ENCODE data around the gene SP2.
A peak's percentile ranks its signal among the peaks of the same experiment; 100 is the strongest.

The SP2 gene

DNA sequence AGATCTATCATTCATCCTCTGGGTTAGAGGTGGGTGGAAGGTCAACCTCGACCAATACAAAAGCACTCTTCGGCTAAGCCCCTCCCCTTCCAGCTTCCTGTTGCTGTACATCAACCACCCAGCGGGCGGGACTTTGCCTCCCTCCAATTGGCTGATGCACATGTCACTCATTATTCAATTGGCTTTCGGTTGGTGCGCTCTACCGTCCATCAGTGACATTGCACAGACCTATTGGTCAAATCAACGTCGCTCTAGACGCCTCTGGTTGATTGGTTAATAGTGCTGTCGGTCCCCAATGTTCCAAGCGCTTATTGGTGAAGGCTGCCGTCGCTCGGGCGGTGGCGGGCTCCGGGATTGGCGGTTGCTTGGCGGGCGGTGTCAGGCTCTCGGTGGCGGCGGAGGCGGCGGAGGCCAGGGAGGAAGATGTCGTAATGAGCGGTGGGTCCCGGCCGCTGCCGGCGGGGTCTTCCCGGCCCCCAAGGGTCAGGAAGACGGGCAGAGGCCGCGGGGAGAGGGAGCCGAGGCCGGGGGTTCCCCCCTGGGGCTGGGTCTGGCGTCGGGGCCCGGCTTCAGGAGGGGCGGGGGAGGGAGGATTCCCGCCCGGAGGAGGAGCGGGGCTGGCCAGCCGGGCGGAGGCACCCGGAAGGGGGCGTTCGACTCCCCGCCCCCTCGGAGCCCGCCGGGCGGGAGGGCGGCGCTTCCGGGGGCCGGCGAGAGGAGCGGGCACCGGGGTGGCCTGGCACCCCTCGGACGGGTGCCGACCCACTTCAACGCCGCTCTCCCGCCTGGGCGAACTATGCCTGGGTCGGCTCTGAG lies at the start of gene SP2:
TSS of gene SP2 (plus strand) at position 381 of the 816 bp plus-strand sequence. CDS start at position 432, 51 bp downstream.
- TF ChIP-seq, protein P1, sequence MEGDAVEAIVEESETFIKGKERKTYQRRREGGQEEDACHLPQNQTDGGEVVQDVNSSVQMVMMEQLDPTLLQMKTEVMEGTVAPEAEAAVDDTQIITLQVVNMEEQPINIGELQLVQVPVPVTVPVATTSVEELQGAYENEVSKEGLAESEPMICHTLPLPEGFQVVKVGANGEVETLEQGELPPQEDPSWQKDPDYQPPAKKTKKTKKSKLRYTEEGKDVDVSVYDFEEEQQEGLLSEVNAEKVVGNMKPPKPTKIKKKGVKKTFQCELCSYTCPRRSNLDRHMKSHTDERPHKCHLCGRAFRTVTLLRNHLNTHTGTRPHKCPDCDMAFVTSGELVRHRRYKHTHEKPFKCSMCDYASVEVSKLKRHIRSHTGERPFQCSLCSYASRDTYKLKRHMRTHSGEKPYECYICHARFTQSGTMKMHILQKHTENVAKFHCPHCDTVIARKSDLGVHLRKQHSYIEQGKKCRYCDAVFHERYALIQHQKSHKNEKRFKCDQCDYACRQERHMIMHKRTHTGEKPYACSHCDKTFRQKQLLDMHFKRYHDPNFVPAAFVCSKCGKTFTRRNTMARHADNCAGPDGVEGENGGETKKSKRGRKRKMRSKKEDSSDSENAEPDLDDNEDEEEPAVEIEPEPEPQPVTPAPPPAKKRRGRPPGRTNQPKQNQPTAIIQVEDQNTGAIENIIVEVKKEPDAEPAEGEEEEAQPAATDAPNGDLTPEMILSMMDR (IDR thresholded peaks at IDR 0.05; ENCODE audit: insufficient read depth, low read depth, low read length, missing control alignments), result no peak
- H3K4me3 ChIP-seq (ENCODE audit: low read length), result peak within 1 kb of the TSS; percentile 89

DNA sequence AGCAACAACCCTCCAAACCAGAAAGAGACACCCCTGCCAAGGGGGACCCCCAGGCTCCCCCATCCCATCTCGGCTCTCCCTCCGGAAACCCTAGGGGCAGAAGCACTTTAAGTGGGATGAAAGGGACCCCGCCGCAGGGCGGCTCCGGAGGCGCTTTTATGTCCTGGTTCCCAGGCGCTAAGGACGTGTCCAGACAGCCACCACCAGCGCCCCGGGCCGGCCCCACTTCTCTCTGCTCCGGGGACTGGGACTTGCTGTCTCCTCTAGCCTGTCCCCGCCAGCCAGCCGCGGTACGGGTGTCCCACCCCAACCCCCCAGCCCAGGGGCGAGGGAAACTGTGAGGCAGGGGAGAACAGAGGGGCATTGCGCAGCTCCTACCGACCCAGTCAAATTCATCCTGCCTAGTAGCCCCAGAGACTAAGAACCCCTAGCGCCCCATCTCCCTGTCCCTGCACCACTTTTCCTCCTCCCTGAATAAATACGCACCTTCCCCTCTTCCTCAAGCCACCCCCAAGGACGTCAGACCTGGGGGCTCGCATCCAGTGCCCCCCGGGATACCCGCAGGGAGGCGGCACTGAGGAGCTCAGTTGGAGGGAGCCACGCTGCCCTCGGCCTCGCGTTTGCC lies 49.2 kb upstream of the SP2 start:
- peak; percentile 40 for DNase-seq (ENCODE audit: low read depth)
- TF ChIP-seq, protein P1 (IDR thresholded peaks at IDR 0.05; ENCODE audit: insufficient read depth, low read depth, low read length, missing control alignments), result no peak
- peak overlapping the region; percentile 31 for H3K4me3 ChIP-seq (ENCODE audit: low read length)

More for the DNA sequence above, at the start of gene SP2:
- peak; percentile 100 for DNase-seq (ENCODE audit: low read depth)

DNA sequence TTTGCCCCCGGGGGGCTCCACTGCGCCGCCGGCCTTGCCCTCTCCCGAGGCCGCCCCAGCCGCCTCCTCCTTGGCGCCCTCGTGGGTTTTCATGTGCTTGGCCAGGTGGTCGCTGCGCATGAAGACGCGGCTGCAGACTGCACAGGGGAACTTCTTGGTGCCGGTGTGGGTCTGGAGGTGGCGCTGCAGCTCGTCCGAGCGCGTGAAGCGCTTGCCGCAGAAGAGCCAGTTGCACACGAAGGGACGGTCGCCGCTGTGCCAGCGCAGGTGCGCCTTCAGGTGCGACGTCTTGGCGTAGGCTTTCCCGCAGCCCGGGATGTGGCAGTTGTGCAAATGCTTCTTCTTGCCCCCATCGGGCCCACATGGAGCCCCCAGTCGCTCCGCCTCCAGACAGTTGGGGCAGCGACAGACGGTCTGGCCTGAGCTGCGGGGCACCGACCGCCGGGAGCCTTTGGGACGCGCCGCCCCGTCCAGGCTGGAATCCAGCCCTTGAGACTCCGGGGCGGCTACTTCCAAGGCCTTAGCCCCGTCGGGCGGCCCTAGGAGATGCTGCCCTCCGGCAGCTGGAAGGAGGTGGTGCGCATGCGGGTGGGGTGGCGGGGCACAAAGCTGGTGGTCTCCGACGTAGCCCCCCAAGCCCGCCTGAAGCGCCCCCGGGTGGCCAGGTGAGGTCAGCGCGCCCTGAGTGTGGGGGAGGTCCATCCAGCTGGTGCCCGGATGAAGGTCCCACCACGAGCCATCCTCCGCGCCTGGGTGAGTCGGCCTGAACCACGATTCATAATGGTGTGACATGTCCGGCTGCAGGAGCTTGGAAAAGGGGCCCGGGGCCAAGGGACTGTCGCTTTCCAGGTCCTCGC lies 48.5 kb upstream of the SP2 start:
- DNase-seq (ENCODE audit: low read depth), result peak; percentile 50
- TF ChIP-seq, protein P1 (IDR thresholded peaks at IDR 0.05; ENCODE audit: insufficient read depth, low read depth, low read length, missing control alignments), result peak; percentile 43
- peak overlapping the region; percentile 31 for H3K4me3 ChIP-seq (ENCODE audit: low read length)

GRCh38 chr17:47848198-47848513 lies 47.9 kb upstream of the SP2 start:
- H3K4me3 ChIP-seq (ENCODE audit: low read length), result no peak overlapping the region
- TF ChIP-seq, protein P1 (IDR thresholded peaks at IDR 0.05; ENCODE audit: insufficient read depth, low read depth, low read length, missing control alignments), result no peak
- no peak for DNase-seq (ENCODE audit: low read depth)

GRCh38 chr17:47850373-47850691 lies 45.7 kb upstream of the SP2 start:
- no peak for DNase-seq (ENCODE audit: low read depth)
- TF ChIP-seq, protein P1 (IDR thresholded peaks at IDR 0.05; ENCODE audit: insufficient read depth, low read depth, low read length, missing control alignments), result no peak
- H3K4me3 ChIP-seq (ENCODE audit: low read length), result peak overlapping the region; percentile 60

DNA sequence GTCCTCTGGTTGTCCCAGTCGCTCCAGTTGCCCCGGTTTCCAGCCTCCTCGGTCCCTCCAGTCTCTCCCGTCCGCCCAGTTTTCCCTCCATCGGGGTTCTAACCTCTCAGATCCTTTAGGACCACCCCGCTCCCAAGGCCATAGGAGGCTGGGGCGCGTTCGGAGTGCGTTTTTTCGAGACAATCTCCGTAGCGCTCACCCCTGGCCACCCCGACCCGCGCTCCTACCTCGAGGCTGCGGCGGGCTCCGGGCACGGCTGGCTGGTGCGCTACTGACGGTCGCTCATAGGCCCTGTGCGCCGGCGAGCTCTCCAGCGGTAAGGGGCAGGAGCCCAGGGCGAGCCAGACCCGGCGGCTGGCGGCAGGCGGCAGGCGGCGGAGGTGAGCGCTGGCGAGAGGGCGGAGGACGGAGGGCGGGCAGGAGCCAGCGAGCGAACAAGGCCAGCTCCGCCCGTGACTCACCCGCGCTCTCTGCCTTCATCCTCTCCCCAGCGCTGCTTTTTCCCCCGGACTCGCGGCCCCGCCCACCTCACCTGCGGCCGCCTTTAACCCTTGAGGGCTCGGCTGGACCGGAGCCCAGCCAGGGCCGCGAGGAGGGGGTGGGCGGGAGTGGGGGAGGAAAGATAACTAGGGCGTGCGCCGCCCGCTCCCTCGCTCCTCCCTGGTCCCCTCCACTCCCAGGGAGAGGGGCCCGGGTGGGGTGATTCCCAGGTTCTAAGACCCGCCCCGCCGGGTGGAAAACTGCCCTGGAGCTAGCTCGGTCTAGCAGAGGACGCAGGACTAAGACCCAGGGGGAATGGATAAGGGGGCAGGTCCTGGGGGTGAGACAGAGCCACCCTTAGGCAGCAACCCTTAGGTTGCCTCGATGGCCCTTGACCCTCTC lies 45.1 kb upstream of the SP2 start, which contains the start of gene SP6:
TSS of gene SP6 (minus strand) at position 472 of the 882 bp plus-strand sequence. CDS start 2,734 bp downstream, outside the sequence.
- DNase-seq (ENCODE audit: low read depth), result peak; percentile 92
- TF ChIP-seq, protein P1 (IDR thresholded peaks at IDR 0.05; ENCODE audit: insufficient read depth, low read depth, low read length, missing control alignments), result no peak
- H3K4me3 ChIP-seq (ENCODE audit: low read length), result peak within 1 kb of the TSS; percentile 60

All from epithelial cell of esophagus (primary cell).